GM12878 (cell line): Measurements from ENCODE around the gene SCARB1. TPM values are rescaled to one million over a fixed set of nuclear protein-coding genes. Genes with fewer than 3 reads are reported as not detected.

Experiments
- ATAC-seq: fragments of 200-7000 bp; cut with Tn5 transposase; 3 replicates; pipeline ENCODE4 v1.9.1; 2020; ENCODE audit warnings: mild to moderate bottlenecking, moderate library complexity
- BruUV-seq: library from RNA; stranded (reverse); fragments of 400-500 nt; replicated peaks from 2 replicates; lab custom pipeline; 2021; lab: Mats Ljungman, UMichigan
- CTCF ChIA-PET: fragments of 300-600 bp; sonication (Branson Sonifier 250); formaldehyde crosslinking; extraction: SDS; loops from one replicate; lab custom pipeline; 2021; ENCODE audit warnings: inconsistent platforms; lab: Yijun Ruan, JAX
- POLR2A ChIA-PET: fragments of 350-600 bp; formaldehyde crosslinking; extraction: SDS; loops from one replicate; lab custom pipeline; 2021; ENCODE audit warnings: inconsistent platforms; lab: Charles Lee
- RAD21 ChIA-PET: fragments of 300-600 bp; sonication (Branson Sonifier 250); formaldehyde crosslinking; loops from one replicate; lab custom pipeline; 2023; ENCODE audit warnings: antibody characterized with exemption; ENCODE audit not compliant: unreplicated experiment; lab: Charles Lee
- SMC1A ChIA-PET: fragments of 300-600 bp; sonication (Branson Sonifier 250); formaldehyde crosslinking; loops from one replicate; lab custom pipeline; 2023; ENCODE audit not compliant: unreplicated experiment, uncharacterized antibody; lab: Charles Lee
- DNase-seq: peaks from one replicate; pipeline ENCODE4 v3.0.0-alpha.2; 2011; ENCODE audit warnings: low read depth, low spot score
- FAIRE-seq: peaks from 3 replicates; lab custom pipeline; 2011; peaks lifted over from hg19 to GRCh38; lab: Jason Lieb, UNC
- H2AFZ ChIP-seq: 2 replicates; pipeline ENCODE4 v1.6.0; 2011; ENCODE audit warnings: low read depth, low read length, control low read depth; ENCODE audit not compliant: control insufficient read depth
- H3K27ac ChIP-seq: 2 replicates; pipeline ENCODE4 v1.5.1; 2011; ENCODE audit warnings: control low read depth; ENCODE audit not compliant: control insufficient read depth, insufficient read depth
- H3K27me3 ChIP-seq, 2 experiments: replicated peaks in 1 of 2; 2 replicates each; pipeline versions ENCODE4 v1.6.0 to v1.6.1; 2011; ENCODE audit warnings: low read length in 1 of 2; ENCODE audit not compliant: control insufficient read depth in 2 of 2, insufficient read depth in 2 of 2
- H3K36me3 ChIP-seq, 2 experiments: 2 replicates each; pipeline ENCODE4 v1.5.1; 2011; ENCODE audit warnings: low read length in 1 of 2; ENCODE audit not compliant: control insufficient read depth in 2 of 2, insufficient read depth in 2 of 2
- H3K4me1 ChIP-seq: 2 replicates; pipeline ENCODE4 v1.6.1; 2011; ENCODE audit warnings: mild to moderate bottlenecking, low read length, moderate library complexity, mixed read lengths; ENCODE audit not compliant: control insufficient read depth, insufficient read depth
- H3K4me2 ChIP-seq: 2 replicates; pipeline ENCODE4 v1.6.0; 2011; ENCODE audit warnings: control low read depth; ENCODE audit not compliant: control insufficient read depth, insufficient read depth
- H3K4me3 ChIP-seq: fragments of 200-600 bp; sonication (generic); 2 replicates; pipeline ENCODE4 v1.5.1; 2016
- H3K79me2 ChIP-seq: 2 replicates; pipeline ENCODE4 v1.6.0; 2011; ENCODE audit warnings: low read length; ENCODE audit not compliant: control insufficient read depth, insufficient read depth
- H3K9ac ChIP-seq: 2 replicates; pipeline ENCODE4 v1.8.0; 2011; ENCODE audit warnings: low read length, control low read depth, mixed read lengths; ENCODE audit not compliant: control insufficient read depth, insufficient read depth
- H3K9me3 ChIP-seq: replicated peaks from 3 replicates; pipeline ENCODE4 v1.5.1; 2011; ENCODE audit warnings: mild to moderate bottlenecking, low read length; ENCODE audit not compliant: control insufficient read depth, insufficient read depth
- H4K20me1 ChIP-seq: 2 replicates; pipeline ENCODE4 v1.6.0; 2011; ENCODE audit not compliant: control insufficient read depth, insufficient read depth
- BRCA1 ChIP-seq: IDR thresholded peaks from 2 replicates; pipeline ENCODE4 v1.6.1; 2011; ENCODE audit warnings: low read depth, low read length, improper control_type of control experiment
- HDGF ChIP-seq: fragments of 450-650 bp; IDR thresholded peaks from 2 replicates; pipeline ENCODE4 v1.6.1; 2016; ENCODE audit warnings: antibody characterized with exemption
- PAX8 ChIP-seq: fragments of 450-650 bp; IDR thresholded peaks from 2 replicates; pipeline ENCODE4 v1.6.1; 2017; ENCODE audit warnings: mild to moderate bottlenecking, moderate library complexity
- SMAD1 ChIP-seq: fragments of 450-650 bp; IDR thresholded peaks from 2 replicates; pipeline ENCODE4 v1.6.1; 2018; ENCODE audit warnings: mild to moderate bottlenecking, low read depth; ENCODE audit not compliant: partially characterized antibody
- WRNIP1 ChIP-seq: IDR thresholded peaks from 2 replicates; pipeline ENCODE4 v1.6.1; 2011; ENCODE audit warnings: low read depth, low read length, improper control_type of control experiment, borderline replicate concordance
- WGBS: methylation state at CpG from one replicate; pipeline ENCODE4 v1.1.6; 2016; ENCODE audit warnings: low lambda C conversion rate; ENCODE audit not compliant: insufficient replicate concordance, insufficient coverage; ENCODE audit errors: missing lambda C conversion rate; 5-methylcytosine and 5-hydroxymethylcytosine counted together
- in situ Hi-C: fragments of 300-500 bp; cut with MboI; formaldehyde crosslinking; loops from 9 replicates; pipeline ENCODE4 v1.14.3; 2018; ENCODE audit warnings: mixed read lengths
- intact Hi-C: fragments of 100-400 bp; cut with micrococcal nuclease; formaldehyde crosslinking; loops from one replicate; pipeline ENCODE4 v1.14.2; 2022; ENCODE audit not compliant: unreplicated experiment
- polyA plus RNA-seq, 11 experiments: library from polyadenylated mRNA; depleted of rRNA in 4 of 11; unstranded in 6 of 11; stranded (reverse) in 5 of 11; fragments of >200 nt; fragmentation: Nextera tagmentation in 4 of 11; fragmentation: Illumina TruSeq in 1 of 11; extraction: Ambion mirVana in 4 of 11; extraction: Trizol in 1 of 11; gene quantifications; 1 replicate in 1 of 11; 2 replicates in 10 of 11; pipeline versions ENCODE4 v1.2.1 to v1.2.3, GENCODE V29; 2011 to 2016; ENCODE audit warnings: inconsistent platforms in 2 of 11, missing spikeins in 2 of 11, low read depth in 1 of 11
- total RNA-seq, 4 experiments: library from RNA; depleted of rRNA in 3 of 4; stranded (reverse); fragments of >200 nt in 3 of 4; fragmentation: Illumina TruSeq in 1 of 4; extraction: Trizol in 1 of 4; gene quantifications; 2 replicates each; pipeline versions ENCODE4 v1.2.1 to v1.2.3, GENCODE V29; 2013 to 2021
- TF ChIP-seq, protein P1 (sequence below): IDR thresholded peaks from 2 replicates; pipeline ENCODE4 v1.6.1; 2011; ENCODE audit warnings: borderline replicate concordance, low read depth, mild to moderate bottlenecking, moderate library complexity, low read length; ENCODE audit not compliant: insufficient read depth, poor library complexity, severe bottlenecking
- TF ChIP-seq, protein P2 (sequence below): IDR thresholded peaks from 2 replicates; pipeline ENCODE4 v1.6.1; 2011; ENCODE audit warnings: low read depth, mild to moderate bottlenecking, low read length, moderate library complexity, borderline replicate concordance; ENCODE audit errors: extremely low read depth

SCARB1 gene
- total and polyA plus RNA-seq, 10 of the 15 experiments (the other 5 are each of a cell fraction or from before 2014, with no cell fraction given), result 0.34 to 104 (median 63.1) TPM

DNA sequence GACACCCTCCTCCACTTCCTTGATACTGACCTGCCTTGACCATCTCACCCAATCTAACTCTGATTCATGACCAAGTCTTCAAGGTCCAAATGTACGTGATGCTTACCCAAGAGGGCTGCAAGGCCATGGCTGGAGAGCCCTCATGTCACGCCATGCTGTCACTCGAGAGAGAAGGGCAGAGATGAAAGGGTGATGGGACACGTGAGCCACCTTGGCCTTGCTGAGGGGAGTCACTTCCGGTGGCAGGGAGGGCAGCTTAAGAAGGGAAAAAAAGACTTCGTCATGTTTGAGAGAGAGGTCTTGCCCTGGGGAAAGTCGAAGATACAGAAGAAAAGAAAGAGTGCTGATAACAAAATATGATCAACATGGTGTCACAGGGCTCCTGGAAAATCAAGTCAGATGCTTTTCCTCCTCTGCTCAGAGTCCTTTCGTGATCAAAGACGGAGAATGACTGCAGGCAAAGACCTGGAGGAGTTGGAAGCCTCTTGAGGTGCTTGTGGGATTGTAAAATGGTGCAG lies 3.3 kb upstream of the SCARB1 start:
- Histone ChIP-seq H3K4me1 (peaks cover 18% of the 10 kb centered on the region), H3K27me3 (no peaks in the 10 kb centered on the region), H3K79me2 (peaks cover 18% of the 10 kb centered on the region), H3K9ac (no peak overlapping the region), H2AFZ (no peak overlapping the region), H3K9me3 (no peaks in the 10 kb centered on the region), H3K4me3 (no peak overlapping the region), H3K4me2 (no peak overlapping the region), H3K36me3 (no peaks in the 10 kb centered on the region), H4K20me1 (no peaks in the 10 kb centered on the region), H3K27ac (no peak overlapping the region)
- ChIA-PET POLR2A (no interaction called here), RAD21 (no interaction called here), CTCF (interaction anchor here (1.1 kb wide), 1 partner anchor 12 kb away, joined by 4 read pairs; no protein-coding TSS in a partner anchor), SMC1A (interaction anchor here (1.0 to 1.2 kb wide), 2 partner anchors 20 to 79 kb away, joined by 3 read pairs; no protein-coding TSS in a partner anchor)
- intact Hi-C loops, result no loop called here
- DNase-seq, result no peak
- no peak for ATAC-seq
- in situ Hi-C loops, result no loop called here
- FAIRE-seq, result no peak
- TF ChIP-seq HDGF (no peak), PAX8 (no peak), BRCA1 (no peak), SMAD1 (no peak), WRNIP1 (no peak)
- TF ChIP-seq, protein P1, sequence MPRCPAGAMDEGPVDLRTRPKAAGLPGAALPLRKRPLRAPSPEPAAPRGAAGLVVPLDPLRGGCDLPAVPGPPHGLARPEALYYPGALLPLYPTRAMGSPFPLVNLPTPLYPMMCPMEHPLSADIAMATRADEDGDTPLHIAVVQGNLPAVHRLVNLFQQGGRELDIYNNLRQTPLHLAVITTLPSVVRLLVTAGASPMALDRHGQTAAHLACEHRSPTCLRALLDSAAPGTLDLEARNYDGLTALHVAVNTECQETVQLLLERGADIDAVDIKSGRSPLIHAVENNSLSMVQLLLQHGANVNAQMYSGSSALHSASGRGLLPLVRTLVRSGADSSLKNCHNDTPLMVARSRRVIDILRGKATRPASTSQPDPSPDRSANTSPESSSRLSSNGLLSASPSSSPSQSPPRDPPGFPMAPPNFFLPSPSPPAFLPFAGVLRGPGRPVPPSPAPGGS, result no peak
- TF ChIP-seq, protein P2, sequence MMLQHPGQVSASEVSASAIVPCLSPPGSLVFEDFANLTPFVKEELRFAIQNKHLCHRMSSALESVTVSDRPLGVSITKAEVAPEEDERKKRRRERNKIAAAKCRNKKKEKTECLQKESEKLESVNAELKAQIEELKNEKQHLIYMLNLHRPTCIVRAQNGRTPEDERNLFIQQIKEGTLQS, result no peak
- no TSS peak for BruUV-seq
- WGBS, result 88% methylated on average over 9 of the region's 9 CpGs
